ENCODE data around the gene ATG4C. TPM values are rescaled to one million over a fixed set of nuclear protein-coding genes. Genes with fewer than 3 reads are reported as not detected.
A peak's percentile ranks its signal among the peaks of the same experiment; 100 is the strongest.

Gene ATG4C
- total and polyA plus RNA-seq, 2 of the 13 experiments (the other 11 are each of a cell fraction or from before 2014, with no cell fraction given) = 4.0 to 11.2 TPM

GRCh38 chr1:62882201-62883104 lies 98.5 kb downstream of the ATG4C start (continued):
- 0 out of 2 replicates have a peak, but pooled peaks have one; percentile 22 for TF ChIP-seq HDAC1 (CRISPR knock-in tag; IDR thresholded peaks at IDR 0.05)
- TF ChIP-seq TFAP4 (IDR thresholded peaks at IDR 0.05; ENCODE audit: borderline replicate concordance, low read depth) = peak; percentile 68
- no peak for TF ChIP-seq TBX2 (CRISPR knock-in tag; IDR thresholded peaks at IDR 0.05; ENCODE audit: borderline replicate concordance)
- 0 out of 2 replicates have a peak, but pooled peaks have one; percentile 24 for TF ChIP-seq HNF4G (IDR thresholded peaks at IDR 0.05; ENCODE audit: borderline replicate concordance, low read depth, low read length)
- TF ChIP-seq HNF4G (CRISPR knock-in tag; IDR thresholded peaks at IDR 0.05; ENCODE audit: borderline replicate concordance, low read depth) = no peak
- TF ChIP-seq ZNF292 (CRISPR knock-in tag; IDR thresholded peaks at IDR 0.05; ENCODE audit: borderline replicate concordance, low read depth) = 0 out of 2 replicates have a peak, but pooled peaks have one; percentile 25

- no peaks in the 10 kb centered on the region for H3K36me3 ChIP-seq (replicated peaks in 1 of 2; ENCODE audit: control insufficient read depth in 1 of 2, insufficient read depth in 2 of 2, low read length in 2 of 2)
- no peak overlapping the region for H3K27ac ChIP-seq (ENCODE audit: extremely low read length, insufficient read depth, low read length)
- H3K4me1 ChIP-seq (ENCODE audit: insufficient read depth, low read length) = peaks cover 10% of the 10 kb centered on the region
- H3K4me3 ChIP-seq (replicated peaks in 1 of 3; ENCODE audit: insufficient read depth in 1 of 3, low read depth in 2 of 3, low read length in 3 of 3) = no peak overlapping the region
- no peak overlapping the region for H2AFZ ChIP-seq (ENCODE audit: low read length)
- H3K27me3 ChIP-seq (ENCODE audit: control insufficient read depth in 1 of 2, insufficient read depth in 2 of 2, low read length in 2 of 2) = no peaks in the 10 kb centered on the region
- no peaks in the 10 kb centered on the region for H4K20me1 ChIP-seq (ENCODE audit: insufficient read depth, low read length)
- no peak for FAIRE-seq
- TF ChIP-seq MAFK (conservative IDR thresholded peaks at IDR 0.05 in 1 of 2, IDR thresholded peaks at IDR 0.05 in 1 of 2; ENCODE audit: low read length in 2 of 2) (peak; percentile 50 to 72; a peak in 3 of 4 replicates), EHMT2 (IDR thresholded peaks at IDR 0.05; ENCODE audit: borderline replicate concordance, low read depth, low read length) (no peak), MAFF (IDR thresholded peaks at IDR 0.05; ENCODE audit: low read depth, low read length) (peak; percentile 49), ZNF263 (CRISPR knock-in tag; IDR thresholded peaks at IDR 0.05) (no peak), IKZF4 (CRISPR knock-in tag; IDR thresholded peaks at IDR 0.05; ENCODE audit: borderline replicate concordance, low read depth, not compliant biosample characterization) (no peak), ZFP1 (CRISPR knock-in tag; IDR thresholded peaks at IDR 0.05) (no peak)
- no peak overlapping the region for H3K4me2 ChIP-seq (ENCODE audit: low read depth, low read length)
- BruUV-seq (replicated peaks) = no TSS peak
- no peaks in the 10 kb centered on the region for H3K79me2 ChIP-seq (ENCODE audit: insufficient read depth, low read length)
- ATAC-seq = no peak
- ChIA-PET POLR2A (no interaction called here), CTCF (ENCODE audit: low intra/inter-chr PET ratio, low total read pairs) (no interaction called here)
- no peak for DNase-seq (ENCODE audit: low spot score)
- no peak overlapping the region for H3K9ac ChIP-seq (ENCODE audit: insufficient read depth, low read depth, low read length)
- intact Hi-C loops (cut with micrococcal nuclease; ENCODE audit: unreplicated experiment) (no loop called here), in situ Hi-C loops (cut with HindIII; ENCODE audit: extremely low pct_ligation_motif_present, low pct_unique_long_range_greater_than_20kb) (no loop called here)
- H3K9me3 ChIP-seq (ENCODE audit: low read length) = peaks cover 12% of the 10 kb centered on the region; the same call in 1 of the 2 replicates
These were observed 100.3 kb downstream of the ATG4C start for GRCh38 chr1:62884156-62884740.
